Astrocyte (in vitro differentiated cells and primary cell): ENCODE measurements around the gene OR2F1.

ENCODE experiments used
- EZH2 ChIP-seq: IDR thresholded peaks from 2 replicates; pipeline ENCODE4 v1.6.1; 2012; ENCODE audit warnings: mild to moderate bottlenecking, low read length, inconsistent platforms; ENCODE audit not compliant: insufficient read depth
- TF ChIP-seq, protein P1 (sequence below): IDR thresholded peaks from 2 replicates; pipeline ENCODE4 v1.5.1; 2011; ENCODE audit warnings: low read depth, mild to moderate bottlenecking, inconsistent platforms, low read length, moderate library complexity; ENCODE audit not compliant: insufficient read depth

DNA sequence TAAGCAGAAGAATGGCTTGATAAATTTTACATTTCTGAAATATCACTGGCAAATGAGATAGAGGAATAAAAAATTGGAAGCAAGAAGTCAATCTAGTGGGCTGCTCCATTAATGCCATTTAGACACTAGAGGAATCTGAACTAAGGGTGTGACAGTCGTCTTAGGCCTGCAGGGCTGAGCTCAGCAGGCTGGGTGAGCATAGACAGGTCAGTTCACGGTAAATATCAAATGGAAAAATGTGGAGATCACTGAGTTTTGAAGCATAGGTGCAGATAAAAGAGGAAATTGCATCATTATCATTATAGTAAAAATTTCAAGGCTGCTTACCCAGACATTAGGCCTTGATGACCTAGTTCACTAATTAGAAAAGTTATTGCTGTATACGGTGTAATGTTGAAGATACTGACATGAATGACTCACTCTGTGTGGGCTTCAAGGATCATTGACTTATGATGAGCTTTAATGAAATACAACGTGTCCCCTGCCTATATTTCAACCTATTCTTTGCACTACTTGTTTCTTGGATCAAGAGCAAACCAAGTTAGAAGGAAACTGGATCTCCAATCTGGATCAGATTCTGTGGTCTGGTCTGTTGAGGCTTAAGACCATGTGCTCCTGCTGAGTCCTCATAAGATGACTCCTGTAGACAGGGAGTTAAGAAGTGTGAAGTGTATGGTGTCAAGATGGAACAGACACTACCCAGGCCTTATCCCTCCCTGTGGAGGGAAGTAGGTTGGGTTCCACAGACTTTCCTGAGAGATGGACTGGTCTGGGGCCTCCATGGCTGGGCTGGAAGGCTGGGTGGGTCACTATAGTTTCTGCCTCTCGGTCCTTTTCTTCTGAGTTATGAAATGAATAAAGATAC lies 16.0 kb upstream of the OR2F1 start:
- TF ChIP-seq, protein P1, sequence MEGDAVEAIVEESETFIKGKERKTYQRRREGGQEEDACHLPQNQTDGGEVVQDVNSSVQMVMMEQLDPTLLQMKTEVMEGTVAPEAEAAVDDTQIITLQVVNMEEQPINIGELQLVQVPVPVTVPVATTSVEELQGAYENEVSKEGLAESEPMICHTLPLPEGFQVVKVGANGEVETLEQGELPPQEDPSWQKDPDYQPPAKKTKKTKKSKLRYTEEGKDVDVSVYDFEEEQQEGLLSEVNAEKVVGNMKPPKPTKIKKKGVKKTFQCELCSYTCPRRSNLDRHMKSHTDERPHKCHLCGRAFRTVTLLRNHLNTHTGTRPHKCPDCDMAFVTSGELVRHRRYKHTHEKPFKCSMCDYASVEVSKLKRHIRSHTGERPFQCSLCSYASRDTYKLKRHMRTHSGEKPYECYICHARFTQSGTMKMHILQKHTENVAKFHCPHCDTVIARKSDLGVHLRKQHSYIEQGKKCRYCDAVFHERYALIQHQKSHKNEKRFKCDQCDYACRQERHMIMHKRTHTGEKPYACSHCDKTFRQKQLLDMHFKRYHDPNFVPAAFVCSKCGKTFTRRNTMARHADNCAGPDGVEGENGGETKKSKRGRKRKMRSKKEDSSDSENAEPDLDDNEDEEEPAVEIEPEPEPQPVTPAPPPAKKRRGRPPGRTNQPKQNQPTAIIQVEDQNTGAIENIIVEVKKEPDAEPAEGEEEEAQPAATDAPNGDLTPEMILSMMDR = no peak
- no peak for TF ChIP-seq EZH2
